IMR-90 (cell line): ENCODE results near the gene WIPF1. TPM values are rescaled to one million over a fixed set of nuclear protein-coding genes. Genes with fewer than 3 reads are reported as not detected.

ENCODE experiments used
- ATAC-seq: fragments of 200-7000 bp; cut with Tn5 transposase; 2 replicates; pipeline ENCODE4 v1.9.1; 2020; ENCODE audit warnings: low read depth, mild to moderate bottlenecking, moderate library complexity
- BruUV-seq: library from RNA; stranded (reverse); fragments of 400-500 nt; replicated peaks from 2 replicates; lab custom pipeline; 2021; lab: Mats Ljungman, UMichigan
- CTCF ChIA-PET: fragments of 300-600 bp; formaldehyde crosslinking; extraction: SDS; loops from one replicate; lab custom pipeline; 2021; ENCODE audit warnings: antibody characterized with exemption; lab: Yijun Ruan, JAX
- POLR2A ChIA-PET: fragments of 300-600 bp; sonication (Branson Sonifier 250); formaldehyde crosslinking; loops from one replicate; lab custom pipeline; 2022; ENCODE audit warnings: antibody characterized with exemption; ENCODE audit not compliant: unreplicated experiment; lab: Charles Lee
- DNase-seq: peaks from one replicate; pipeline ENCODE4 v3.0.0; 2013
- H2AFZ ChIP-seq: replicated peaks from 2 replicates; pipeline ENCODE3; 2013; ENCODE audit warnings: low read length, mild to moderate bottlenecking; ENCODE audit not compliant: poor library complexity
- H2AK5ac ChIP-seq: 2 replicates; pipeline ENCODE4 v1.6.1; 2013; ENCODE audit warnings: low read depth, low read length, inconsistent platforms
- H2AK9ac ChIP-seq: replicated peaks from 2 replicates; pipeline ENCODE3; 2013; ENCODE audit warnings: mild to moderate bottlenecking, low read depth, low read length, moderate library complexity; ENCODE audit not compliant: poor library complexity
- H2BK120ac ChIP-seq: 2 replicates; pipeline ENCODE4 v1.6.1; 2013; ENCODE audit warnings: low read depth, low read length, inconsistent platforms
- H2BK15ac ChIP-seq: 3 replicates; pipeline ENCODE4 v1.6.1; 2013; ENCODE audit warnings: low read depth, low read length, inconsistent platforms
- H2BK20ac ChIP-seq: 2 replicates; pipeline ENCODE4 v1.6.1; 2013; ENCODE audit warnings: low read depth, mild to moderate bottlenecking, inconsistent platforms, low read length, moderate library complexity
- H2BK5ac ChIP-seq: 2 replicates; pipeline ENCODE4 v1.6.1; 2013; ENCODE audit warnings: mild to moderate bottlenecking, low read depth, low read length, inconsistent platforms; ENCODE audit not compliant: poor library complexity, severe bottlenecking
- H3K14ac ChIP-seq: replicated peaks from 2 replicates; pipeline ENCODE4 v1.6.1; 2013; ENCODE audit warnings: low read depth, low read length, inconsistent platforms
- H3K18ac ChIP-seq: 2 replicates; pipeline ENCODE4 v1.6.1; 2013; ENCODE audit warnings: low read depth, low read length, control low read depth
- H3K23ac ChIP-seq: 2 replicates; pipeline ENCODE4 v1.6.1; 2013; ENCODE audit warnings: low read depth, low read length, inconsistent platforms
- H3K27ac ChIP-seq: 2 replicates; pipeline ENCODE4 v1.5.1; 2013; ENCODE audit warnings: mild to moderate bottlenecking, control low read depth, low read length; ENCODE audit not compliant: insufficient read depth
- H3K27me3 ChIP-seq: 2 replicates; pipeline ENCODE4 v1.6.1; 2013; ENCODE audit warnings: low read length; ENCODE audit not compliant: control insufficient read depth, insufficient read depth
- H3K36me3 ChIP-seq: 2 replicates; pipeline ENCODE4 v1.6.1; 2013; ENCODE audit warnings: low read length, mixed read lengths; ENCODE audit not compliant: control insufficient read depth, insufficient read depth
- H3K4ac ChIP-seq: 2 replicates; pipeline ENCODE4 v1.6.1; 2013; ENCODE audit warnings: low read depth, low read length, inconsistent platforms
- H3K4me1 ChIP-seq: 2 replicates; pipeline ENCODE4 v1.6.1; 2013; ENCODE audit warnings: low read length, mixed read lengths; ENCODE audit not compliant: control insufficient read depth, insufficient read depth
- H3K4me2 ChIP-seq: 2 replicates; pipeline ENCODE4 v1.6.1; 2013; ENCODE audit warnings: low read depth, mild to moderate bottlenecking, control low read depth, low read length, moderate library complexity
- H3K4me3 ChIP-seq: 2 replicates; pipeline ENCODE4 v1.5.1; 2013; ENCODE audit warnings: low read depth, mild to moderate bottlenecking, control low read depth, low read length, moderate library complexity; ENCODE audit not compliant: insufficient read depth
- H3K56ac ChIP-seq: 2 replicates; pipeline ENCODE4 v1.6.1; 2013; ENCODE audit warnings: low read length, inconsistent platforms; ENCODE audit not compliant: insufficient read depth; ENCODE audit errors: extremely low read depth
- H3K79me1 ChIP-seq, 2 experiments: 2 replicates each; pipeline ENCODE4 v1.6.1; 2013; ENCODE audit warnings: low read length in 2 of 2, inconsistent platforms in 1 of 2, low read depth in 1 of 2
- H3K9ac ChIP-seq: 2 replicates; pipeline ENCODE4 v1.6.1; 2013; ENCODE audit warnings: low read depth, low read length, control low read depth
- H3K9me1 ChIP-seq: 2 replicates; pipeline ENCODE4 v1.6.1; 2013; ENCODE audit warnings: low read length, inconsistent platforms; ENCODE audit not compliant: insufficient read depth
- H3K9me3 ChIP-seq: 2 replicates; pipeline ENCODE4 v1.6.1; 2013; ENCODE audit warnings: low read length; ENCODE audit not compliant: control insufficient read depth, insufficient read depth
- H4K20me1 ChIP-seq: 2 replicates; pipeline ENCODE4 v1.6.1; 2013; ENCODE audit warnings: low read length, inconsistent platforms; ENCODE audit not compliant: insufficient read depth
- H4K5ac ChIP-seq: 2 replicates; pipeline ENCODE4 v1.6.1; 2013; ENCODE audit warnings: mild to moderate bottlenecking, low read depth, low read length, control low read depth
- H4K8ac ChIP-seq, 2 experiments: 2 replicates each; pipeline ENCODE4 v1.6.1; 2013; ENCODE audit warnings: low read depth in 2 of 2, low read length in 2 of 2, control low read depth in 1 of 2, inconsistent platforms in 1 of 2
- H4K91ac ChIP-seq: 2 replicates; pipeline ENCODE4 v1.6.1; 2013; ENCODE audit warnings: low read depth, low read length, inconsistent platforms; ENCODE audit not compliant: insufficient read depth
- MXI1 ChIP-seq: IDR thresholded peaks from 2 replicates; pipeline ENCODE4 v1.6.1; 2012; ENCODE audit warnings: low read depth, mild to moderate bottlenecking, low read length, moderate library complexity, borderline replicate concordance
- WGBS, 2 experiments: methylation state at CpG; one replicate each; pipeline versions ENCODE4 v1.1.5 to v1.1.7; 2013; ENCODE audit warnings: missing lambda C conversion rate in 2 of 2; ENCODE audit not compliant: insufficient read length in 1 of 2; ENCODE audit errors: extremely low coverage in 2 of 2; 5-methylcytosine and 5-hydroxymethylcytosine counted together
- dilution Hi-C: fragments of 300-500 bp; cut with HindIII; formaldehyde crosslinking; loops from one replicate; pipeline ENCODE4 v1.14.3; 2018; ENCODE audit warnings: low sequenced_read_pairs; ENCODE audit not compliant: unreplicated experiment
- in situ Hi-C: fragments of 300-500 bp; cut with MboI; formaldehyde crosslinking; loops from 3 replicates; pipeline ENCODE4 v1.14.3; 2019; ENCODE audit warnings: low sequenced_read_pairs, inconsistent platforms, mixed read lengths
- intact Hi-C: fragments of 100-400 bp; cut with micrococcal nuclease; formaldehyde crosslinking; loops from 2 replicates; pipeline ENCODE4 v1.10.0; 2022
- polyA plus RNA-seq, 3 experiments: library from polyadenylated mRNA; depleted of rRNA; stranded (reverse); fragments of >200 nt; gene quantifications; 2 replicates each; pipeline ENCODE4 v1.2.3, GENCODE V29; 2012; ENCODE audit warnings: low replicate concordance in 1 of 3
- total RNA-seq: library from RNA; depleted of rRNA; stranded (reverse); fragments of >200 nt; gene quantifications from 2 replicates; pipeline ENCODE4 v1.2.3, GENCODE V29; 2012

The WIPF1 gene
- total and polyA plus RNA-seq, 2 of the 4 experiments (the other 2 are of a cell fraction), result 2.7 to 13.5 TPM

GRCh38 chr2:174527959-174528358, 69.6 kb downstream of the WIPF1 start:
- Histone ChIP-seq H2BK120ac (no peak overlapping the region), H2BK5ac (no peak overlapping the region), H3K56ac (no peak overlapping the region), H3K36me3 (no peaks in the 10 kb centered on the region), H3K23ac (no peak overlapping the region), H2BK15ac (no peak overlapping the region), H3K4me3 (no peak overlapping the region), H3K4me1 (no peaks in the 10 kb centered on the region), H4K8ac (no peak overlapping the region), H3K4ac (no peak overlapping the region), H3K79me1 (no peaks in the 10 kb centered on the region), H3K14ac (no peak overlapping the region), H4K20me1 (no peaks in the 10 kb centered on the region), H2AFZ (no peak overlapping the region), H3K9ac (no peak overlapping the region), H2BK20ac (no peak overlapping the region), H3K27ac (no peak overlapping the region), H2AK5ac (no peak overlapping the region), H4K5ac (no peak overlapping the region), H3K18ac (no peak overlapping the region), H3K9me3 (0 out of 2 replicates have a peak, but pooled peaks cover 2% of the 10 kb centered on the region), H3K27me3 (peaks cover 6% of the 10 kb centered on the region), H2AK9ac (no peak overlapping the region), H3K4me2 (no peak overlapping the region), H4K91ac (no peak overlapping the region), H3K9me1 (no peaks in the 10 kb centered on the region)
- dilution Hi-C loops (no loop called here), in situ Hi-C loops (no loop called here), intact Hi-C loops (loop anchor here (10.0 kb wide), 1 partner anchor 1123 kb away; no protein-coding TSS in a partner anchor)
- DNase-seq, result no peak
- WGBS, 2 experiments, result no CpG with 5 or more reads among the region's 3 CpGs
- ATAC-seq, result no peak
- TF ChIP-seq MXI1, result no peak
- BruUV-seq, result no TSS peak
- ChIA-PET CTCF (no interaction called here), POLR2A (no interaction called here)
